NCI-H82 treated with DMSO at 0.1 percent for 48 hours (cell line): ENCODE measurements around the gene SDHAF2.
"Not testable (repeated sequence)": the region's sequence is repeated elsewhere in the genome, so short reads cannot be mapped to it uniquely, and the experiment has no call there.

Source experiments
- DNase-seq: peaks from one replicate; lab custom pipeline; 2025; ENCODE audit not compliant: unreplicated experiment; lab: John Stamatoyannopoulos, UW

Gene SDHAF2

DNA sequence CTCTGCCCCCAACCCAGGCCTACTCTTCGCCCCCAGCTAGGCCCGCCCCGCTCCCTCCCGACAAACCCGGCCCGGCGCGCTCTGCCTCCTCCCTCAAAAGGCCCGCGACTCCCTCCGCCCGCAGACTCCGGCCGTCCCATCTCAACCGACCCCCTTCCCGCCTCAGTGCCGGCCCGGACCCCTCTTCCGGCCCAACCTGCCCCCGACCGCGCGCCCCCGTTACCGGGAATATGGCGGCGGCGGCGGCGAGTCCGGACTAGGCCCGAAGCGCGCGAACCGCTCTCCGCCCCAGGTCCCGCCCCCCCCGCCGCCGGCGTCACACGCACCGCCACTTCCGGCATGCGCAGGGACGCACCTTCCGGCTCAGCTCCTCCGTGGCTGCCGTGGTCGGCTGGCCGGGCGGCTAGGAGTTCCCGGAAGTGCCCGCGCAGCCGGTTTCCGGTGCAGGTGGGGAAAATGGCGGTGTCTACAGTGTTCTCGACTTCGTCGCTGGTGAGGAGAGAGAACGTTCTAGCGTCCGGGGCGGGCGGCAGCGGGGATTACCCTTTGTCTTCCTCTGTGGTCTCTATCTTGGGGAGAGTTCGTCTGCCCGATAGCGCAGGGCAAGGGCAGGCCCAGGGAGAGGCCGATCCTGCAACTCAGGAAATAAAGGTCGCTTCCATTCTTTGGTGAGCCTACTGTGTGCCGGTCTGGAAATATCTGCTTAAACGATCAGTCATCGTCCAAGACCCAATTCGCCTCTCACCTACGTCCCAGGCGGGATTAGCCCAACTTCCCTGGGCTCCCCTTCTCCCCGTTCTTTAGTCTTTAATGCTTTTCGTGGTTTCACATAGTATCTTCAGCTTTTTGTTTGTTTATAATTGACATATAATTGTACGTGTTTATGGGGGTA is at the start of gene SDHAF2, which contains the start of gene CPSF7:
TSS of gene SDHAF2 (plus strand) at position 434 of the 892 bp plus-strand sequence. CDS start at position 457, 23 bp downstream.
TSS of gene CPSF7 (minus strand) at position 285 of the 892 bp plus-strand sequence. CDS start 740 bp downstream, outside the sequence.
- DNase-seq: peak; percentile 60

- DNase-seq: no peak
These were observed 49.0 kb upstream of the SDHAF2 start for GRCh38 chr11:61380884-61381283.

DNA sequence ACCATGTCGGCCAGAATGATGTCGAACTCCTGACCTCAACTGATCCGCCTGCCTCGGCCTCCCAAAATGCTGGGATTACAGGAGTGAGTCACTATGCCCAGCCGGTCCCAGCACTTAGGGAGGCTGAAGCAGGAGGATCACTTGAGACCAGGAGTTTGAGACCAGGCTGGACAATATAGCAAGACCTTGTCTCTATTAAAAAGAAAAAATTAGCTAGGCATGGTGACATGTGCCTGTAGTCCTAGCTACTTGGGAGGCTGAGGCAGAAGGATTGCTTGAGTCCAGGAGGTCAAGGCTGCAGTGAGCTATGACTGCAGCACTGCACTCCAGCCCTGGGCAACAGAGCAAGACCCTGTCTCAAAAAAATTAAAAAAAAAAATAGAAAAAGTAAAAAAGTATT is 46.1 kb upstream of the SDHAF2 start:
- DNase-seq: not testable (repeated sequence)

DNA sequence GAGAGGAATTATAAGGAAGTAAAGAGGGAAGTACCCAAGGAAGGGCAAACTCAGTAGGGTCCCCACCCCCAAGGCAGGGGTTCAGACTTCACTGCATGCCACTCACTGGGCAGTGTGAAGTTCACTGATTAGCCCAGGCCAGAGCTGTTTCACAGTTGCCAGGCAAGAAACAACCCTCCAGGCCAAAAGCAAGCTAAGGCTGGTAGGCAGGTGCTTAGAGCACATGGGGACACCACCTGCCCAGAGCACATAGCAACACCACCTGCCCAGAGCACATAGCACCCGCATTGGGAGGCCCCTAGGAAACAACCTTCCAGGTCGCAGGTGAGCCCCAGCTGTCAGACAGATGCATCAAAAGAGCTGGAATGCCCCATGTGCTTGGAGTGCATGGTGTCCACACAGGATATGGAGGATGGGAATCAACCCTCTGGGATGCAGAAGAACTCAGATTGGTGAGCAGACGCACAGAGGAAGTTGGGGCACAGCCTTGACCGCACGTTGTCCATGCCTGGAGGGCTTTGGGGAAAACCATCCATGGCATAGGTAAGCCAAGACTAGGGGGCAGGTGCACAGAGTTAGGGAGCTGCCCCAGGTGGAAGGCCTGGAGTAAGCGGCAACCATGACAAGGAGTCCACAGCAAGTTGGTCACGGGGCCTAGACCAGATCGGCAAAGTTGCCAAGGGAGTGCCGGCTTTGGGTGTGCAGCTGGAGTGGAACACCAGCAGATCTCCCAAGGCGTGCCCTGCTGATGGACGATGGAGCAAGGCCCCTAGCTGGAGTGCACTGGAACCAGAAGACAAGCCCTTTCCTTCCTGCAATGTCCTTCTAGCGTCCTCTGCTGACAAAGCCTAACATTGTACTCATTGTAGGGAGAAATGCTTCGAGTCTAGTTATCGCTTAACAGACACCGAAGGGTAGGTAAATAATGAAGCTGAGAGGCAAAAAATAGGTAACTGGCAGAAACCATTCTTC is 45.4 kb upstream of the SDHAF2 start:
- no peak for DNase-seq

DNA sequence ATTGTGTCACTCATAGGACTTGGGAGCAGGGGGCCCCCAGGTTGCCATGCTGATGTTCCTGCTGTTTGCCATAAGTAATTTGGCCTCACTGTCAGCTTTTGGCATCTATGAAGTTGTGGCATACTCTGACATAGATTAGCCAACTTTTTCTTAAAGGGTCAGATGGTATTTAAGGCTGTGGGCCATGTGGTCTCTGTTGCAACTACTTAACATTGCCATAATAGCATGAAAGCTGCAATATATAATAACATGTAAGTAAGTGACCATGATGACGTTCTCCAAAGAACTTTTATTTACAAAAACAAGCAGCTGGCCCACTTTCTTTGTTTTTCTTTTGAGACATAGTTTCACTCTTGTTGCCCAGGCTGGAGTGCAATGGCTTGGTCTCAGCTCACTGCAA is 39.8 kb upstream of the SDHAF2 start:
- no peak for DNase-seq

DNA sequence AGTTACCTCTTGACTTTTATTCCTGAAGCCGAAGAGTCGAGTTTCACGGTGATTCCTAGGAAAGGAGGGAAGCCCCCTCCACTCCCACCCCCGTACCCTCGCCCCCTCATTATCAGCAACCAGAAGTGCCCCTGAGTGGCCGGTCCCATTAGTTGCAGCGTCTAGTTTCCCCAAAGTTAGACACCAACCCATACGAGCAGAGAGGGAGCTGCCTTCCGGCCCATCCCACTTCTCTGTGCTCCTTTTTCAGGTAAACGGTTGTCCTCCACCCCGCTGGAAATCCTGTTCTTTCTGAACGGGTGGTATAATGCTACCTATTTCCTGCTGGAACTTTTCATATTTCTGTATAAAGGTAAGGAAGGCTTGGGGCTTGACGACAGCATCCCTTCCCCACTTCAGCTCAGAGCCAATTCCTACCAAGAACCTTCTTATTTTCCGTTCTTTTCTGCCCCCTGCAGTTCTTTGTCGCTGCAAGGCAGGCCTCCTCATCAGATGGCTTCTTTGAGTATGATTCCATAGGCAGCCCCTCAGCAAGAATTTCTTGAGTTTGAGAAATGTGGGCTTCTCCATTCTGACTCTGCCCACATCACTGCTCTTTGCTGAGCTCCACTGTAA is 36.8 kb upstream of the SDHAF2 start:
- no peak for DNase-seq

- no peak for DNase-seq
These were observed 28.8 kb upstream of the SDHAF2 start for GRCh38 chr11:61401173-61401572.

DNA sequence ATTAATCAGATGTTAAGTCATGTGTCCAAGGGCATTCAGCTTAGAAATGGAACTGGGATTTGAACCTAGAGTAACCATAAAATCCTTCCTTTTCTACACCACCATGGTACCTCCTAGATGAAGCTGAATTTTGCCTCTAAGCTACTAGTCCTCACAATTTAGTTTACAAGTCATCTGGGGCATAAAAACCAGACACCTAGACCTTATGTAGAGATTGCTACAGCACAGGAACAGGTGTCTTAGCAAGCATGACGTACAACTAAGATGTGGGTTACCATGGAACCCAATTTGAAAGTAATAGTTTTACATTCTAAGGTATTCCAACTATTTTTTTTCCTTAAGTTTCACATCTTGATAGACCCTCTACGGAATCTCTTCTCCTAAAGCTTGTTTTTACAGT is 28.4 kb upstream of the SDHAF2 start:
- DNase-seq: no peak

DNA sequence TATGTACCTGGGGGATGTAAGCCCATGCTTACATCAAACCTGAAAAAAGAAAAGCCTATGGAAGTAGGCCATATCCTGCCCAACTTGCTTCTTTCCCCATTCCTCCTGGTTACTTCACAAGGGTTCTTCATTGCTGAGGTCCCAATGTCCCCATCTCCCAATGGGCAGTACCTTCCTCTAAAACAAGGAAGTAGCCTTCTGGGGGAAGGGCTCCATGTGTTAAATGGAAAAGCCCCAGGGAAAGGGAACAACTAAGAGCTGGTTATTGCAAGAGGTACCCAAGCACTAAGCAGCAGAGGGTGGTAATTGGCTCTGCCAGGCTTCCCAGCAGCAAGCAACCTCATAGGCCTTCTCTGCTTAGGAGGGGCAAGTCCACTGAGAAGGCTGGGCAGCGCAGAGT is 26.3 kb upstream of the SDHAF2 start:
- no peak for DNase-seq

DNA sequence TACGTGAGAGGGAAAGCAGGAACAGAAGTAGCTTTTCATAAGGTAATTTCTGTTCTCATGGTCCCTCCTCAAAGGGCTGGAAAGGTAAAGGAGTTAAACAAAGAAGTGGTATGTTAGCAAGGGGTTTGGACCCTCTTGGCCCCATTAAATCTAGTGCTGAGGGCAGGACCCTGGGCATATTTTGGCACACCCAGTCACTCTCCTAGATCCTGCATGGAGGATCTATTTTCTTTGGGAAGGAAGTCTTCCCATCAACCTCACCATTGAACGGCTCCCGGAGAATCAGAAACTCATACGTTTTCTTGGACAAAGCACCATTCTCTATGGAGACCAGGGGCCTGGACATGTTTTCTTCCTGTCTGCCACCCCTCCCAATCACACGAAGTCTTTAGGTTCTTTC is 25.8 kb upstream of the SDHAF2 start:
- no peak for DNase-seq

DNA sequence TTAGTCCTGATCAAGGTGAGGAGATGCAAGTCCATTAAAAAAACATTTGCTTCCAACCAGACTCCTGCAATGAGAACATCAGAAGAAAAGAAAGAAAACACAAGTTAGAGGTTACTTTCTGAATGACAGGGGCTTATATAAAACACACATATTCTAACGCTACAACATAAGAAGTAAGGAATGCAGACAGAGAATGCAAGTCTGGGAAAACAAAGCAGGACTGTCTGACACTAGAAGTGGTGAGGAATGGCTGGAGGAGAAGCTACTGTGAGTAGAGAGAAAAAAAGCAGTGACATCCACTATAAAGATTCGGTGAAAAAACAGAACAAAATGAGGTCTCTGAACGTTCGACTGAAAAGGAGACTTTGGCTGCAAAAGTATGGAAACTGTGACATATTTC is 25.3 kb upstream of the SDHAF2 start:
- DNase-seq: no peak

DNA sequence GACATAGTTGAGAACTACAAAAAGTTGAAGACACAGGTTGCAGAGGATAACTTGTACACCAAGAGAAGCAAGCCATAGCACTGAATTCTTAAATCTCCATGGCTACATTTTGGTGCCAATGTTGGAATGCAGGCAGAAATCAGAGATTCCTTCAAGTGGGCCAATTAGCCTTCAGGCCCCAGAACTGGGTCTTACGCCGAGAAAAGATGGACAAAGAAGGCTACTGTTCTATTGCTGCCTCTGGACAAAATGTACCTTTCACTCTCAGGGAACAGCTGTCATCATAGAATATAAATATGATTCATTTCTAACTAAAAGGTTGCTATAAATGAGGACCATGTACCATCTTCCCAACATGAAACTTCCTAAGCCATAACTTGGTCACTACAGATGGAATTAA is 23.9 kb upstream of the SDHAF2 start:
- DNase-seq: no peak

DNA sequence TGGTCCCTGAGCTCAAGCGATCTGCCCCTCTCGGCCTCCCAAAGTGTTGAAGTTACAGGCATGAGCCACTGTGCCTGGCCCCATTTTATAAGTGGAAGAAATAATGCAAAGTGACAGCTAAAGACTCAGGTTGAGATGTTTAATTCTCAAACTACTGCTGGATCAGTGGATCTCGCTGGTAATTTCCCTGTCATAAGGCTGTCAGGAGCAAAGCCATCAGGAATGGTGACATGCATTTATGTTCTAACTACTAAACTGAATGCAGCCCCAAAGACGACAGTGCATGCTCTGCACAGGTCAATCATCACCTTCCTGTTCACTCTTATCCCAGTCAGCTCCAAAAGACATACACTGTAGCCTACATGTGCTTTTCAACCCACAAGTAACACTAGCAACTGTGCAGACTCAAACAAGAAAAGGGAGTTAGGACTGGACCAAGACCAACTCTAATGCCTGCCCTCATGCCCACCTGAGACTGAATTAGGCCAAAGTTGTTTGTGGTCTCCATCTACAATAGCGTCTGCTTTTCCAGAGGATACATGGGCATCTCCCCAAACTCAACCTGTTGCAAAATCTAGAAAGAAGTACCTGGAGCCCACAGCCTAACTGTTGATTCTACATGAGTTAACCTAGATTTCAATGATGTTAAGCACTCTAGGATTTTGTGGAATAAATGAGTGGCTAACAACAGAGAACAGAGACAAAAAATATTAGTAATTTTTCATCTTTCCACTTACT is 22.8 kb upstream of the SDHAF2 start:
- no peak for DNase-seq

DNA sequence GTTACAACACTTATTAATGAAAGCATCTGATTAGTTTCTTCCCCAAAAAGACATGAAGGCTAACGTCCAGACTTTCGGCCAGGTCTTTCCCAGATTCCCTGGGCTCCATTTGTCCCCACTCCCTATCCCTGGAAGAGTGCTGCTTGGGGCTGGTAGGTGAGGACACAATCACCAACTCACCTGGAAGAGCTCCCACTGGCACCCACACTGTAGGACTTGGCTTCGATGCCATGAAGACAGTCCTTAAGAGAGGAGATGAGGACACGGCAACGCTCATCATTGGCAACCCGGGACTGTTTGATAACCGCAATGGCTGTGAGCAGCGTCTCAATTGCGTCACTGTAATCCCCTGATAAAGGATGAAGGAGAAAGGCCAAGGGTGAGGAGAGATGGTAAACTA is 18.3 kb upstream of the SDHAF2 start:
- DNase-seq: no peak

DNA sequence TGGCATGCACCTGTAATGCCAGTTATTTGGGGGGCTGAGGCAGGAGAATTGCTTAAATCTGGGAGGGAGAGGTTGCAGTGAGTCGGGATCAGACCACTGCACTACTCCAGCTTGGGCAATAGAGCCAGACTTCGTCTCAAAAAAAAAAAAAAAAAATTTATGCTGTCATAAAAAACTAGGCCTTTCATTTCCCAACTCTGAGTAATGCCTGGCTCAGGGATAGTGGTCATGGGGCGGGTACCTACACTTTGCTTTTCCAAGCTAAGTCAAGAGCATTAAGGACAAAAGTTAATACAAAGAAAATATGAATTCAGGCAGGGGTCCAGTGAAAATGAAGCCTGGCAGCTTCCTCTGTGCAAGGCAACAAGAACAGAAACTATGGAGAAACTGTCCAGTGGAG is 16.4 kb upstream of the SDHAF2 start:
- DNase-seq: no peak

DNA sequence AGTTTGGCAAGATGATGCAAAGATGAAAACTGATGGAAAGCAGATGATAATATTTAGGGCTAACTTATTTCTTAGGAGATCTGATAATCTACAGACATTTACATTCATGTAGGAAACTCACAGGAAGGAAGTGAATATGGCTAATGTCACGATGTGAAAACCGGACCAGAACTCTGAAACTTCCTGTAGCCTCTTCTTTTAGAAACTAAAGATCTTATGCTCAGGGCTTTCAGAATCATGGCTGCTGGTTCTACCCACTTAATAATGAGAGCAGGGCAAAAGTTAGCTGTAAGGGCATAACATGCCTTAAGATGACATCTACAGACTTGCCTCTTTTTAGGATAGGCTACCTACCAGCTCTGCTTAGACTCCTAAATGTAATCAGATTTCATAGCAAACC is 15.4 kb upstream of the SDHAF2 start:
- no peak for DNase-seq

DNA sequence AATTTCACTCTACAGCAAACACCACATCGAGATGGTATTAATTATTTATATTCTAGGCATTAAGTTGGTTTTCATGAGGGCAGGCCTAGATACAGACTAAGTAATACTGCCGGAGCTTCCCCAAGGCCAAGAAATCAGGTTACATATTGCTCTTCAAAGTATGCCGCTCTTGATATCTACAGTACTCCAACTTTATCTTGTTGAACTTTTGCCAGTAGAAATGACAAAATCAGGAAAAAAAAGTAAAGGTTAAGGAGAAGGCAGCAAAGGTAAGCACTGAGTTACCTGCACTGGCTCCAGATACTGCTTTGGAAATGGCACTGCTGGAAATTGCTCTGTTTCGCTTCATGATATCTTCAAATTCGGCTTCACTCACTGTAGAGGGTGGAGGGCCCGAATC is 14.5 kb upstream of the SDHAF2 start:
- no peak for DNase-seq

DNA sequence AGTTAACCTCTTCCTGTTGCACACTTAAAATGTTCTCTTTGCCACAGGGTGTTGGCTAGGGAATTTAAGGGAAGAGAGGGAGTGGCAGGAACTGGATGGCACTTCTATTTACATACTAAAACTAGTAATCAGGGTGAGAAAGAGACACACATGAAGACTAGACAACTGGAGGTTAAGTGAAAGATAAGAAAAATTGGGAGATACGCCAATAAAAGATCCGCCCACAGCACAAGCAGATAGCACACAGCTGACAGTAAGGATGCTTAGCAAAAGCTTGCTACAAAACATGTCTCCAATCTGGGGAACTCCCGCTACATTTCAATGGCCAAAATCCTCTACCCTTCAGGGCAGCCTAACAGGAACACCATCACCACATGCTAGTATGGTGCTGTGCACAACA is 13.0 kb upstream of the SDHAF2 start:
- DNase-seq: no peak

GRCh38 chr11:61417670-61418069 is 12.3 kb upstream of the SDHAF2 start:
- DNase-seq: no peak

- DNase-seq: no peak
These were observed 11.8 kb upstream of the SDHAF2 start for GRCh38 chr11:61418136-61418535.

GRCh38 chr11:61422226-61422625 is 7.7 kb upstream of the SDHAF2 start:
- no peak for DNase-seq
